GOT3 (cell line): Measurements from ENCODE around the gene UBE3B.

Experiments used
- DNase-seq: peaks from one replicate; lab custom pipeline; 2025; ENCODE audit warnings: mixed read lengths; lab: John Stamatoyannopoulos, UW

UBE3B gene

DNA sequence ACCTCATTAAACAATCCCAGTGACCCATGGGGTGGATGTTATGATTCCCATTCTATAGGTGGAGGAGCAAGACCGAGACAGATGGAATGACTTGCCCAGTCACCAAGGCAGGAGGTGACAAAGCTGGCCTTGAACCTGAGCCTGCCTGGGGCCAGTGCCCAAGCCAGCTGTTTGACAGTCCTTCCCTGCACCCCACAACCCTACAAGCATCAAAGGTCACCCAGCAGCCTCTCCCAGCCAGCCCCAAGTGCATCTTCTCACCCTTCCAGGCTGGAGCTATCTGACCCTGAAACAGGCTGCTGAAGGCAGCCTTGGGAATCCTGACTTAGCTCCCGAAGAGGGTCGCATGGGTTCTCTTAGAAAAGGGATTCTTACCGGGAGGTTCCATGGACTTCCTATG is 75.5 kb downstream of the UBE3B start:
- no peak for DNase-seq

- no peak for DNase-seq
Observed at GRCh38 chr12:109553483-109553882, 76.0 kb downstream of the UBE3B start.

DNA sequence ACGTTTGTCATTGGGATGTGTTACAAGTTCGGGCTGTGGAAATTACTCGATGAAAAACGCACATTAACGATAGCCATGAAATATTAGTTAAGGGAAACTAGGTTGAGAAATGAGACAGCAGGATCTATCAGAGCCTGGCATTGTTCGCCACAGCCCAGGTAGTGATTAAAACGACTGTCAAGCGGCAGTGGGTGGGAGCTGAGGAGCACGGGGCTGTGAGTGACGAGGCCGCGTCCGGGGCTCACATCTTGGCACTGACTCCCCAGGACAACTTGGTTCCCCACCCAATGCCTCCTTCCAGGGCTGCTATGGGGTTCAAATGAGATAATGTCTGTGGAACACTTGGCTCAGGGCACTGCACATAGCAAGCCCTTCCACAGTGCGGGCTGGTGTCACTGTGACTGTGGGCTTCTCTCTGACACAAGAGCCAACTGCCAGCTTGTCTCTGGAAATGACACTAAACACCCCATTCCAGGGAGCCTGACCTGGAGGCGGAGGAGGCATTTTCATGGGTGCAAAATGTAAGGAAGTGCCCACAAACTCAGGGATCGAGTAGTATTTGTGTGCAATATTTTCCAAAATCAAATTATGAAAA is 76.6 kb downstream of the UBE3B start:
- DNase-seq: no peak

- no peak for DNase-seq
Observed at GRCh38 chr12:109554761-109555160, 77.3 kb downstream of the UBE3B start.

- no peak for DNase-seq
Observed at GRCh38 chr12:109555431-109556315, 78.2 kb downstream of the UBE3B start.

DNA sequence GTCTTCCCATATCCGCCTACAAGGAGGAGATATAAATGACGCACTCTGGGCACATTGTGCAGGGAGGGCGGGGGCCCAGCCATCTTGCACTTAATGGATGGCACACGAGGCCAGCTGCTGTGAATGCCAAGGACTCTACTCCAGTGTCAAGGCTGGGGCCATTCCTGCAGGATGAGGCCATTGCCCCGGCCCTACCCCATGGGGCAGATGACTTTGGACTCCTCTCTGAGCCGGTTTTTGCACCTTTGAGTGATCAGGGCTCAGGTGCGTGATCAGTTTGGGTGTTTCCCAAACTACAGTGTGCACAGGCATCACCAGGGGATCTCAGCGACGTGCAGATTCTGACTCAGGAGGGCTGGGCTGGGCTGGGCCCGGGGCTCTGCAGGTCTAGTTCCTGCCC is 79.8 kb downstream of the UBE3B start:
- no peak for DNase-seq

- no peak for DNase-seq
Observed at GRCh38 chr12:109557805-109558204, 80.4 kb downstream of the UBE3B start.

DNA sequence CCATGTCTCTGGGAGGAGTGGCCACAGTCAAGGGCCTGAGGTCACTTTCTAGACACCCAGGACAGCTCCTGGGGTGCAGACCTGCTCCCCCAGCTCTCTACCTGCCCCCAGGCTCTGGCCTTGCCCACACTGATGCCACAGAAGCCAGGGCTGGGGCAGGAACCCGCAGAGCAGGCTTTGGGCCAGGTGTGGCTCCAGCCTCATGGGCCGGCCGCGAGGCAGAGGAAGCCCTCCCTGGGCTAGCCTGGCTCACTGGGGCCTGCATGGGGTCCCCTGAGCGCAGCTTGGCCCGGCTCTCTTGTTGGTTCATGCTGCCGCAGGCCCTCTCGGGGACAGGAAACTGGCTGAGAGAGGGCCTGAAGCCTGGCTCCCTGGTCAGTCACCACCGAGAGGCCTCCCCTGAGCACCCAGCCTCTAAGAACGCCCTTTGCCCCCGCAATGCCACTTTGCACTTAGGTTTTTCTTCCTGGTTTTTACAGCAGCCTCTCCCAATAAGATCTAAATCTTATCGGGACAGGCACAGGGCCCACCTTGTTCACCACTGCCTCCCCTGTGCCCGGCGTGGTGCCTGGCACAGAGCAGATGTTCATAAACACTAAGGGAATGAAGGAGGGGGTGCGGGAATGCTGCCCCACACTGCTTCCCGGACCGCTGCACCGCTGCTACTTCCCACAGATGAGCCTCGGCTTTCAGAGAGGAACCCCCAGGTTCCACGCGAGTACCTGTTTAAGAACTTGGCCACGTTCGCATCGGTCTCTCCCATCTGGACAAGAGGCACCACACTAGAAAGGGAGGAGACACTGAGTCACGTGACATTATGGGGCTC is 81.2 kb downstream of the UBE3B start:
- DNase-seq: no peak

DNA sequence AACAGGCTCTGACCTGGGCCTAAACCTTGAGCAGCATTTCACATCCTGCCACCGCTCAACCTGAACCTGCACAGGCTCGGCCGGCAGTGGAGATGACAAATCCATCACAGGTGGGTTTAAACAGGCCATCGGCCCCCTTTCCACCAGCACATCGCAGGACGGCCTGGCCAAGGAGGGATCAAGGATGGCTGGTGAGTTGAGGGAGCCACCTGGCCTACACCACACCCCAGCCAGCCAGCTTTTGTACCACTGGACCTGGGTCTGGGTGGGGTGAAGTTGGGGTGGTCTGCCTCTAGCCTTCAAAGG is 81.7 kb downstream of the UBE3B start:
- DNase-seq: no peak

GRCh38 chr12:109559601-109560000 is 82.2 kb downstream of the UBE3B start:
- DNase-seq: no peak

GRCh38 chr12:109560867-109561710 is 83.7 kb downstream of the UBE3B start:
- DNase-seq: no peak

- DNase-seq: no peak
Observed at GRCh38 chr12:109561711-109562030, 84.2 kb downstream of the UBE3B start.

- DNase-seq: no peak
Observed at GRCh38 chr12:109562871-109563270, 85.4 kb downstream of the UBE3B start.

DNA sequence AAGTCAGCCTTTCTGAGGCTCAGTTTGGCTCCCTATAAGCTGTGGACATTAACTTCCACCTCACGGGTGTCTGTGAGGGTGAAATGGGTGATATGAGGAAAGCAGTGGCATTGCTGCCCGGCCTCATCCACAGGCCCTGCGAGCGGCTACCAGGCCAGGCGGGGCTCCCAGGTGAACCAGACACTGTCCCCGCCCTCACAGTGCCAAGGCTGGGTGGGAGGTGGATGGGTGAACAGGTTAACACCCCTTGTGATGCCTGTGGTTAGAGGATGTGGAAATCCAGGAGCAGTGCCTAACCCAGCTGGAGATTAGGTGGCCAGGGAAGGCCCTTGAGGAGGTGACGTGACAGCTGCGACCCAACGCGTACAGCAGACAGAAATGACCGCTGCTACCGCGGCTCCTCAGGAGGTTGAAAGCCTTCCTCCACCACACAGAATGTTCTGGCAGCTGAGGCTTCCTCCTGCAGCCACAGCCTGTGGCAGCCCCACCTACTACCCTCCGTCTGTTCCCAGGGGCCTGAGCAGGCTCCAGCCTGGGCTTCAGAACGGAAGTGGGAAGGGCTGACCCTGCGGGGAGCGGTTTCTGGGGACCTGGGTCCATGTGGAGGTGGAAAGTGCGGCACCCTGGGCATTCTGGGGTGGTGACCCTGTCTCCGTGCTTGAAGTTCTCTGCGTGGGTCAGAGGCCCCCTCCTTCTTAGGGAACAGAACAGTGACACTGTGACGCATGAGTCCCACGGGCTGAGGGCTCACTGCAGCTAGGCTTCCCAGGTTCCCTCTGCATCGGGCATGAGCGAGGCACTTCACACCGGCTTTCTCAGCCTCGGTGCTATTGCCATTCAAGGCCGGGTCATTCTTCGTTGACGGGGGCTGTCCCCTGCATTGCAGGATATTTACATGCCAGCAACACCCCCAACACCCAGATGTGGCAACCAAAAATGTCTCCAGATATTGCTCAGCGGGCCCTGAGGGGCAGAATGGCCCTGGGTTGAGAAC is 86.2 kb downstream of the UBE3B start:
- DNase-seq: no peak

DNA sequence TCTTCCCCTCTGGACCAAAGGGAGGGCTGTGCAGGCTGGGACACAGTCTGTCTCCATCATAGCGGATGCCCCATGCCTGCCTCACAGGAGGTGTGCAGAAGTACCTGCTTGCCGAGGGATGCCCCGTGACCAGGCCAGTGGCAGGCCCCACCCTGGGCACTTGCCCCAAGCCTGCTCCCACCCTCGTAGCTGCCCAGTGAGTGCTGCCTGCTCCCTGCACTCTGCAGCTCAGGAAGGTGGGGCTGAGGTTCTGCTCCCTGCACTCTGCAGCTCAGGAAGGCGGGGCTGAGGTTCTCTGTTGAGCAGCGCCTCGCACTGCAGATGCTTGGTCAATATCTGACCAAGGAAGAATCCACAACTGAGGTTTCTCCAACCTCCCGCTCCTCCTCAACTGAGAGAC is 89.0 kb downstream of the UBE3B start:
- no peak for DNase-seq

DNA sequence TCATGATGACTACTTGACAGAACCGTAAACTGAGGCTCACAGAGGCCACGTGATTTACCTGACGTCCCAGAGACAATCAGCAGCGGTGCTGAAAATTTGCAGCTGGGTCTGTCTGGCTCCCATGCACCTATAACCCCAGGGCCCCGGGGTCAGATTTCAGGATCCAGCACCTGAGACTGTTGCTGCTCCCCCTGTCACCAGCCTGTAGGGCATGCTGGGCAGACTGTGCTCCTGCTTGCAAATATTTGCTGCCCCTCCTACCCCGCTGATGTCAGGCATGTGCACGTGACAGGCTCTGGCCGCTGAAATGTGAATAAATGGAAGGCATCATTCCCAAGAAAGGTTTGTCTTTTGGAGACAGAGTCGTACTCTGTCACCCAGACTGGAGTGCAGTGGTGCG is 89.9 kb downstream of the UBE3B start:
- no peak for DNase-seq

DNA sequence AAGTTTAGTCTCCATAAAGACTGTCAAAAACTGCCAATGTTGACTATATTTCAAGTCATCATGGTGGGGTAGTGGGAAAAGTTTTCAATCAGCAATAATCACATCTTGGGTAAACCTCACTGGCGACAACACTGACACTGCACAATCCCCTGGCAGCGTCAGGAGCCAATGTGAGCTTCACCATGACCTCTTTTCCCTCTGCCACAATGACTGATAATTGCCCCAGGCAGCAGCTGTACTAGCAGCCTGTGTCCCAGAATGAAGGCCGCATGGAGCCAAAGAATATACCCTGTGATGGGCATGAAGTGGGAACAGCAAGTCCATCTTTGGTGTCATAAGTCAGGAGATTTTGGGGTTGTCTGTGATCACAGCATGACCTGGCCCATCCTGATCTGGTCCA is 90.5 kb downstream of the UBE3B start:
- DNase-seq: no peak

- no peak for DNase-seq
Observed at GRCh38 chr12:109568486-109568885, 91.1 kb downstream of the UBE3B start.

- DNase-seq: no peak
Observed at GRCh38 chr12:109571773-109572505, 94.5 kb downstream of the UBE3B start.

GRCh38 chr12:109572506-109572845 is 95.0 kb downstream of the UBE3B start:
- DNase-seq: no peak
